Stimulated activated CD8-positive, alpha-beta memory T cell treated with anti-CD3 and anti-CD28 coated beads, Interleukin-7, amount 100 ng/mL, for 48 hours (primary cell): ENCODE data around the gene GPATCH2L.

Experiments
- DNase-seq, 2 donors: peaks; one replicate each; pipeline ENCODE4 v3.0.0-alpha.2; 2020; ENCODE audit warnings: low read depth in 1 of 2; ENCODE audit errors: extremely low read depth in 1 of 2

The GPATCH2L gene

GRCh38 chr14:76253111-76253510 lies 101.4 kb downstream of the GPATCH2L start:
- DNase-seq, result no peak

DNA sequence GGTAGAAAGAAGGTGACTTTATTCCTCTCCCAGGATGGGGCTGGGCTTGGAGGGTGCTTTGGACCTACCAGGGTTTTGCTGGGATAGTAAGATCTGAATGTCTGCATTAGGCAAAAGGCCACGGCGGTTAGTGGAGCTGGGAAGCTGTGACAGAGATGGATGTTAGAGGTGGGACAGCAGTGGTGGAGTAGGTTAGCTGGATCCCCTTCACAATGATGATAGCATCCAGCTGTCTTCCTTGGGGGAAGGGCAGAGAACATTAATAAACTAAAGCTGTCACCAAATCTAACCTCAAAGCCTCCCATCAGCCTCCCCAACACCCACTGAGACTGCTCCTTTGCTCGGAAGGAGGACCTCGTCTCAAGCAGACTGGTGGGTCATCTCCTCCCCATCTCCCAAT lies 104.8 kb downstream of the GPATCH2L start:
- DNase-seq, result no peak

DNA sequence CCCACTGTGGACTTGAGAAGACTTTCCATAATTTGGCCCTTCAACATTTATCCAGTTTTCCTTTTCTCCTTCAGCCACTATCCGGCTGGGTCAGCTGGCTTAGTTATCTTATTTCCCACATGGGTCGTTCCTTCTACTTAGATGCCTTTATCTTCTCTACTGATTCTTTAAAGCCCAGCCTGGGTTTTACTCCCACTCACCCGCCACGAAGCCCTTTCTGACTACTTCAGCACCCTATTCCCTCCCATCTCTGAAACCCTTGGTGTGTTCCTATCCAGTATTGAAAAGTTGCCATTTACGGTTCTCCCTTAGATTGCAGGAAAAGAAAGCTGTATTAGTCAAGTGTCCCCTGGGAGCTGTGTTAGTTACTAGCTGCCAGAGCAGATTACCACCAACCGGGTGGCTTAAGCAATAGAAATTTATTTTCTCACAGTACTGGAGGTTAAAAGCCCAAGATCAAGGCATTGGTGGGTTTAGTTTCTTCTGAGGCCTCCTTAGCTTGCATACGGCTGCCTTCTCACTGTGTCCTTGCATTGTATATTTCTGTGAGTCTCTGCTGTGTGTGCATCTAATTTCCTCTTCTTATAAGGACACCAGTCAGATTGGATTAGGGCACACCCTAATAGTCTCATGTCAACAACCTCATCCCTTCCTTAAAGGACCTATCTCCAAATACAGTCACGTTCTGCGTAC lies 105.5 kb downstream of the GPATCH2L start:
- DNase-seq, result no peak

GRCh38 chr14:76257842-76258397 lies 106.2 kb downstream of the GPATCH2L start:
- DNase-seq, result no peak

DNA sequence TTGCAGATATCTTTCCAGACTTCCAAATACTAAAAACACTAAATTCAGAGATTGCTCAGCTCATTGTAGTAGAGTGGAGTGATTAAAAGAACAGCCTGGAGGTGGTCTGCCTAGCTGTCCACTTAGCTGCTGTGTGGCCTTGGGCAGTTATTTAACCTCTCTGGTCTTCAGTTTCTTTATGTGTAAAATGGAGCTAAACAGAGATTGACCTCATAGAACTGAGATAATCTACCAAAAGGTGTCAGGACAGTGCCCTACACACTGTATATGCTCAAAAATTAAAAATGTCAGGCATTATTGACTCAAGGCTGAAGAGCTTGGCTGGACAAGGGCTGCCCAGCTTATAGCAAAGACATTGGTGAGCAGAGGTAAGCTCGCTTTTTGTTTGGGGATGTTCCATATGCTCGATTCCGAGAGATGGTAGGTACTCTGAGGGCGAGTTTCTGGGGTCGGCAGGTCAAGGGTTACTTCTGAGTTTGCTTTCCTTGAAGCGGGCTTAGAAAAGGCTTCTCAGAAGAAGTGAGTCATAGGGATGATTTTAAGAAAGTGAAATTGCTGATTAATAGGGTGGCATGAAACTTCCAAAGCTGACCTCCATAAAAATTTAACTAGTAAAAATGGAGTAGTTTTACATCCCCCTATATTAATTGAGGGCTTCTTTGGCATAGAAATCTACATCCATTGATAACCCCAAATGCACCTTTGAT lies 107.5 kb downstream of the GPATCH2L start:
- no peak for DNase-seq

- no peak for DNase-seq
These were observed 109.0 kb downstream of the GPATCH2L start for GRCh38 chr14:76260749-76261148.

GRCh38 chr14:76261371-76261811 lies 109.7 kb downstream of the GPATCH2L start:
- no peak for DNase-seq

GRCh38 chr14:76262641-76263040 lies 110.9 kb downstream of the GPATCH2L start:
- no peak for DNase-seq
